Measurements from ENCODE around the gene CD2BP2.
A peak's percentile ranks its signal among the peaks of the same experiment; 100 is the strongest.
"Not testable (repeated sequence)": the region's sequence is repeated elsewhere in the genome, so short reads cannot be mapped to it uniquely, and the experiment has no call there.

Gene CD2BP2

GRCh38 chr16:30355144-30355953, at the start of gene CD2BP2:
Gene CD2BP2 (minus strand): TSS chr16:30355308. CDS start chr16:30354681, 627 bp downstream.
- peak; percentile 100 for DNase-seq

GRCh38 chr16:30401768-30402425, 46.8 kb upstream of the CD2BP2 start:
- no peak for DNase-seq

- DNase-seq: no peak
Observed at GRCh38 chr16:30399435-30400186, 44.5 kb upstream of the CD2BP2 start.

GRCh38 chr16:30398661-30399434, 43.7 kb upstream of the CD2BP2 start:
- no peak for DNase-seq

DNA sequence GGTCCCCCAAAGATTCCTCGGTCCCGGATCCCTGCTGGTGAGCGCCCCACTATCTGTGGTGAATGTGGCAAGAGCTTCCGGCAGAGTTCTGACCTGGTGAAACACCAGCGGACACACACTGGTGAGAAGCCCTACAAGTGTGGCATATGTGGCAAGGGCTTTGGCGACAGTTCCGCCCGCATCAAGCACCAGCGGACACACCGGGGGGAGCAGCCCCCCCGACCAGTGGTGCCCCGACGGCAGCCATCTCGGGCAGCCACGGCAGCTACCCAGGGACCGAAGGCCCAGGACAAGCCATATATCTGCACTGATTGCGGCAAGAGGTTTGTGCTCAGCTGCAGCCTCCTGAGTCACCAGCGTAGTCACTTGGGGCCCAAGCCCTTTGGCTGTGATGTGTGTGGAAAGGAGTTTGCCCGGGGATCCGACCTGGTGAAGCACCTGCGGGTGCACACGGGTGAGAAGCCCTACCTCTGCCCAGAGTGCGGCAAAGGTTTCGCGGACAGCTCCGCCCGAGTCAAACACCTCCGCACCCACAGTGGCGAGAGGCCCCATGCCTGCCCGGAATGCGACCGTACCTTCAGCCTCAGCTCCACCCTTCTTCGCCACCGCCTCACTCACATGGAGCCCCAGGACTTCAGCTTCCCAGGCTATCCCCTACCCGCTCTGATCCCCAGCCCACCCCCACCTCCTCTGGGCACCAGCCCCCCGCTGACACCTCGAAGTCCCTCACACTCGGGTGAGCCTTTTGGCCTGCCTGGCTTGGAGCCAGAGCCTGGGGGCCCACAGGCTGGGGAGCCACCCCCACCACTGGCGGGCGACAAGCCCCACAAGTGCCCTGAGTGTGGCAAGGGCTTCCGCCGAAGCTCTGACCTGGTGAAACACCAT, 42.9 kb upstream of the CD2BP2 start:
- DNase-seq: no peak

- DNase-seq: no peak
Observed at GRCh38 chr16:30397056-30397455, 41.9 kb upstream of the CD2BP2 start.

GRCh38 chr16:30396627-30397026, 41.5 kb upstream of the CD2BP2 start:
- DNase-seq: not testable (repeated sequence)

GRCh38 chr16:30395992-30396585, 41.0 kb upstream of the CD2BP2 start:
- DNase-seq: no peak

GRCh38 chr16:30395155-30395991, 40.3 kb upstream of the CD2BP2 start, which contains the start of gene ZNF48:
Gene ZNF48 (plus strand): TSS chr16:30395420. CDS start chr16:30395795, 375 bp downstream.
- peak; percentile 83 for DNase-seq

GRCh38 chr16:30394592-30395154, 39.6 kb upstream of the CD2BP2 start:
- no peak for DNase-seq

DNA sequence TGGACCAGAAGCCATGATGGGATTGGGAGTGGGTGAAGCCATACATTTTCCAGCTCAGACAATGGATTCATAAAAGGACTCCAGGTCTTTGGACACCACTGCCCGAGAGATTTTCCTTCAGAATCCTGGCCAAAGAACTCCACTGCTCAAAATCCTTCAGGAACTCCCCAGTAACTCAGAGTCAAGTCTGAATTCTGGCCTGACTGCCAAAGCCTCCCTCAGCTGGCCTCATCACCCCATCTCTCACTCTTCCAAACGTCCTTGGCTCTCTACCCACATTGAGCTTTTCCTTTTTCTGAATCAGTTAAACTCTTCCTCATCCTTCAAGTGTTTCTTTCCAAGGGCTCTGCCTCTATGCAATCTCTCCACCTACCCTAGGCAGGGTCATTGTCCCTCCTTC, 28.4 kb upstream of the CD2BP2 start:
- no peak for DNase-seq

- DNase-seq: no peak
Observed at GRCh38 chr16:30382111-30382881, 27.2 kb upstream of the CD2BP2 start, which contains the start of gene SEPTIN1. Gene SEPTIN1 (minus strand): TSS chr16:30382561. CDS start chr16:30382542, 19 bp downstream.

DNA sequence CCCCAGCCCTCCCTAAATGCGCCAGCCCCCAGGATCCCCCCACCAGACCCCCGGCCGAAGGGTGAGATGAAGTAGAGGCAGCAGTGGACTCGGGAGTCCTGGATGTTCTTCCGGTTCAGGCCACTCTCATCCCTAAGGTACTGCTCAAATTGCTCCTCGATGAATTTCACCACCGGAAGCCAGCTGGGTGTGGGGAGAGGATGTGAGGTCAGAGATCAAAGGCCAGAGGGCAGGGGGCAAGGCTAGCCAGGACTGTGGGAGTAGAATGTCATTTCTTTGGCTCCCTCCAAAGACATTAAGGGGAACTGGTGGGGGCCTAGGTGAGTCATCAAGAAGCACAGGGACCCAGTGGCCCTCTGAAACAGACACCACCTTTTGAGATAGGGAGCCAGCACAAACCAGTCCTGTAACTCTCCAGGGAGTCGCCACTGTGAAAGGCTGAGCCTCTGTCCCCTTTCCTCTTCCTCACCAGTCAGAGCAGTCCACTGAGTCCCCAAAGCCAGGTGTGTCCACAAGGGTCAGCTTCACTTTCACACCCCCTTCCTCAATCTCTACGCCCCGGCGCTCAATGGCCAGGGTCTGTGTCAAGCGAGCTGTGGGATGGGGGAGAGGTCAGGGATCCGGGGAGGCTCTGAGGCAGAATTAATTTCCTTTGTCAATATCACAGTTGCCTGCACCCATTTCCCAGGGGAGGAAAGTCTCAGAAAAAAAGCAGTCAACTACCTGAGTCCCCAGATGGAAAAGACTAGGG, 26.4 kb upstream of the CD2BP2 start:
- no peak for DNase-seq

GRCh38 chr16:30380803-30381208, 25.7 kb upstream of the CD2BP2 start:
- no peak for DNase-seq

- no peak for DNase-seq
Observed at GRCh38 chr16:30380072-30380802, 25.1 kb upstream of the CD2BP2 start.

GRCh38 chr16:30379158-30379783, 24.2 kb upstream of the CD2BP2 start:
- no peak for DNase-seq

Data from fibroblast of upper back skin (primary cell).